GM10266 (cell line): Measurements from ENCODE around the gene ASIC2.

Experiments used
- DNase-seq: peaks from one replicate; pipeline ENCODE4 v3.0.0; 2012; ENCODE audit errors: extremely low spot score
- CTCF ChIP-seq: IDR thresholded peaks from 2 replicates; pipeline ENCODE4 v1.5.1; 2012; ENCODE audit warnings: mild to moderate bottlenecking, low read depth; ENCODE audit not compliant: control insufficient read depth, insufficient read depth; ENCODE audit errors: missing control alignments

Gene ASIC2

DNA sequence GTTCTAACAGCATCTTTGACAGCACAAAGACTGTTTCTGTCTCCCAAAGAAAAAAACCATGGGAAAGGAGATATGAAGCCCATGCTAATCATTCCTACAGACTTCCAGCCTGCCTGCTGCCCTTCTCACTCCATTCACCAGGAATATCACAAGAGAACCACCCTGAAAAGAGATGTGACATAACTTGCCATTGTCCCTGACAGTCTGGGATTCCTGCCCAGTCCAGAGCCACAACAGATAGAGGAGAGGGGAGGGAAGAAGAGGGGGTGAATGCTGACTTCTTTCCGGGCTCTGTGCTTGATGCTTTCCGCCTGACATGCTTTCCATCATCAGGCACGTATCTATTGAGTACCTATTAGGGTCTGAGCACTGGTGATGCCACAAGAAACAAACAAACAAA is 31.6 kb upstream of the ASIC2 start:
- DNase-seq, result no peak
- TF ChIP-seq CTCF, result no peak

GRCh38 chr17:33322063-33322462 is 29.0 kb upstream of the ASIC2 start:
- no peak for TF ChIP-seq CTCF

GRCh38 chr17:33318241-33318640 is 25.1 kb upstream of the ASIC2 start:
- no peak for TF ChIP-seq CTCF
- no peak for DNase-seq

More at GRCh38 chr17:33322063-33322462, 29.0 kb upstream of the ASIC2 start:
- no peak for DNase-seq

- no peak for TF ChIP-seq CTCF
- DNase-seq, result no peak
Observed at GRCh38 chr17:33316746-33317145, 23.7 kb upstream of the ASIC2 start.

DNA sequence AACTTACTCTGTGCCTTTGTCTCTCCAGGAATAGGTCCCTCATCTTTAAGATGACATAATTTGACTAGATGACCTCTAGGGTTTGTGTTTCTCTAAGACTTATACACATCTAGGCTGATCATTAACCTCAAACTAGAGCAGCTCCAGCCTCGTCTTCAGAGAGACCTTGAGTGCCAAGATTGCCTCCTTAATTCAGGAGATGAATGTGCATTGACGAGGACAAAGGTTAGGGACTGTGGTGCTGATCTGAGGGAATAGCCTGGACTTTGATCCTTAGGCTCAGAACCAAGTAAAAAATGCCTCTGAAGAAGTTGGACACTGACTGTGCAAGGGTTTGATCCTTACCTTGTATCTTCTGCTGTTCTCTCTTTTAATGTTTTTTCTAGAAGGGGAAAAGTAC is 17.2 kb upstream of the ASIC2 start:
- no peak for TF ChIP-seq CTCF
- DNase-seq, result no peak

DNA sequence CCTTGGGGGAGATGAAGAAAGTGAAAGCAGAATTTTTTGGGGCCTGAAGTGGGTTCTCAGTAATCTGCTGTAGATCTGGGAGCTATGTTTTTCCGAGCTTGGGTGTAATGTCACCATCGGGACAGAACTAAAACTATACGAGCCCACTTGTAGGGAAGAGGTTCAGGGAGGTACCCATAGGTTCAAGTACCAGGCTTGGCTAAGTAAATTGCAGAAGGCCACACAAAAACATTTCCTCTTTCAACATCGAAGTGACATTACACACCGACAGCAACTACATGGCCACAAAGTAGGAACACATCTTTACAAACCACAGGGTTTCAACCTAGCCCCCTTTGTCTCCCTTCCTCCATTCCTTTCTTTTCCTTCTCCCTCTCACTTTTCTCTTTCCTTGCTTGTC is 10.2 kb upstream of the ASIC2 start:
- no peak for DNase-seq
- TF ChIP-seq CTCF, result no peak

DNA sequence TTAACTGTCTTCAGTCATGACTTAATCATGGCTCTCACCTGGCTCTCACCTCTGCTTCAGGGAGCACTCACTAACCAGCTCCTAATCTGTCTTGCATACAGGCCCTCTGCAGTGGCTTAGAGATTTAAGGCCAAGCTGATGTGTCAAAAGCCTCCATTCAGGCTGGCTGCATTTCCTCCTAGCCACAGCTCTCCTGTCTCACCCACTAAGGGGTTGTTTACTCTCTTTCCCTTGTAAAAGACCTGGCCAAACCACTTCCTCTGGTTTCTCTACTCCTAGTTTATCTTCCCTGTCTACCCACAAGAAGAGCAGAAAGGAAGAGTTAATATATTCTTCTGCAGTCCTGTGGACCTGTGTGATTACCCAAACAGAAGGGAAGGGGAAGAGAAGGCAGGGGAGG is 9.3 kb upstream of the ASIC2 start:
- TF ChIP-seq CTCF, result no peak
- no peak for DNase-seq
